ENCODE data around the gene SLC12A7. TPM values are rescaled to one million over a fixed set of nuclear protein-coding genes. Genes with fewer than 3 reads are reported as not detected.

SLC12A7 gene
- total and polyA plus RNA-seq, 12 donors: 36.3 to 208 (median 143) TPM

- intact Hi-C loops (cut with DNase I): loop anchor here in 5 of 10 donors (5.0 to 10.0 kb wide), 5 partner anchors 44 to 211 kb away; partner anchors contain the start of gene NKD2 (in 1 of the 5)
Observed at GRCh38 chr5:1135696-1136525, 24.0 kb upstream of the SLC12A7 start.

GRCh38 chr5:1134478-1134877 lies 22.6 kb upstream of the SLC12A7 start:
- intact Hi-C loops (cut with DNase I): loop anchor here in 4 of 10 donors (5.0 to 10.0 kb wide), 4 partner anchors 42 to 210 kb away; no protein-coding TSS in a partner anchor

More at GRCh38 chr5:1135696-1136525, 24.0 kb upstream of the SLC12A7 start:
- peak in 1 of 2 donors; percentile 18 for DNase-seq
- Histone ChIP-seq H3K9me3 (no peaks in the 10 kb centered on the region), H3K4me3 (no peak overlapping the region), H3K36me3 (no peaks in the 10 kb centered on the region), H3K27me3 (no peaks in the 10 kb centered on the region), H3K27ac (no peak overlapping the region), H3K4me1 (peaks cover 5 to 60% (median 38%) of the 10 kb centered on the region in 9 donors)
- ATAC-seq: no peak
- TF ChIP-seq, protein P1, sequence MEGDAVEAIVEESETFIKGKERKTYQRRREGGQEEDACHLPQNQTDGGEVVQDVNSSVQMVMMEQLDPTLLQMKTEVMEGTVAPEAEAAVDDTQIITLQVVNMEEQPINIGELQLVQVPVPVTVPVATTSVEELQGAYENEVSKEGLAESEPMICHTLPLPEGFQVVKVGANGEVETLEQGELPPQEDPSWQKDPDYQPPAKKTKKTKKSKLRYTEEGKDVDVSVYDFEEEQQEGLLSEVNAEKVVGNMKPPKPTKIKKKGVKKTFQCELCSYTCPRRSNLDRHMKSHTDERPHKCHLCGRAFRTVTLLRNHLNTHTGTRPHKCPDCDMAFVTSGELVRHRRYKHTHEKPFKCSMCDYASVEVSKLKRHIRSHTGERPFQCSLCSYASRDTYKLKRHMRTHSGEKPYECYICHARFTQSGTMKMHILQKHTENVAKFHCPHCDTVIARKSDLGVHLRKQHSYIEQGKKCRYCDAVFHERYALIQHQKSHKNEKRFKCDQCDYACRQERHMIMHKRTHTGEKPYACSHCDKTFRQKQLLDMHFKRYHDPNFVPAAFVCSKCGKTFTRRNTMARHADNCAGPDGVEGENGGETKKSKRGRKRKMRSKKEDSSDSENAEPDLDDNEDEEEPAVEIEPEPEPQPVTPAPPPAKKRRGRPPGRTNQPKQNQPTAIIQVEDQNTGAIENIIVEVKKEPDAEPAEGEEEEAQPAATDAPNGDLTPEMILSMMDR (IDR thresholded peaks at IDR 0.05): no peak
- WGBS, 2 donors: 73 to 76% methylated on average over 27 of the region's 27 CpGs

DNA sequence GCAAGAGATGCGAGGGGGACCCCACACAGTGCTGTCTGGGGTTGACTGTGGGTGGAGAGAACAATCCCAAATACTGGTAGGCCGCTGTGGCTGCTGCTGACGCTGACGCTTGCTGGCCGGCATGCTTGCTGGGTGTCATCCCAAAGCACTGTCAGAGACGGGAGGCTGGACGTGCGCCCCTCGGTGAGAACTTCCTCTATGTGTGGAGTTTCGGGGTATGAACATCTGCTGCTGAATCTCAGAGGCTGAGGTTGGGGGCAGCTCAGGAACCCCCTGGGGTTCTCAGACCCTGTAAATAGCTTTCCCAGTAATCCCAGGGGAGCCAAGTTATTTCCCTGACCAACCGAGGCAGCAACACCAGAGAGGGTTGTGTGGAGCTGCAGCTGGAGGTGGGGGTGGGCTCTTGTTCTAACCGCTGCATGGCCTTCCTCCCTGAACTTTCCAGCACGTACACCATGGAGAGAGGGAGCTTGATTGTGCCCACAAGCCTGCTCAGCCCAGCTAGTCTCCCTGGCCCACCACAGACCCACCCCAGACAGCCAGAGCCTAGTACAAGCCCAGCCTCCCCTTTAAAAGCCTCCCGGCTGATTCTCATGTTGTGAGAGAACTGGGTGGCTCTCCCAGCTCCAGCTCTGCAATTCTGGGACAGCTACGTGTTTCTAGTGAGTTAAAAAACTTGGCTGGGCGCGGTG lies 21.8 kb upstream of the SLC12A7 start:
- 48 to 63% methylated on average over 17 of the region's 17 CpGs for WGBS, 2 donors
- peak in 1 of 2 donors; percentile 48 for DNase-seq
- peak in 7 of 8 donors; percentile 8 to 35 (median 15) for ATAC-seq
- Histone ChIP-seq H3K27me3 (no peaks in the 10 kb centered on the region), H3K4me1 (peaks cover 11 to 72% (median 38%) of the 10 kb centered on the region in 9 donors), H3K9me3 (no peaks in the 10 kb centered on the region), H3K27ac (peak overlapping the region in 5 of 10 donors; percentile 39 to 70 (median 60)), H3K36me3 (no peaks in the 10 kb centered on the region), H3K4me3 (no peak overlapping the region)
- TF ChIP-seq, protein P1 (IDR thresholded peaks at IDR 0.05): no peak
- intact Hi-C loops (cut with DNase I): loop anchor here in 4 of 10 donors (5.0 to 10.0 kb wide), 4 partner anchors 41 to 209 kb away; no protein-coding TSS in a partner anchor

More at GRCh38 chr5:1134478-1134877, 22.6 kb upstream of the SLC12A7 start:
- peaks cover 9 to 64% (median 30%) of the 10 kb centered on the region in 9 donors for H3K4me1 ChIP-seq
- no peaks in the 10 kb centered on the region for H3K27me3 ChIP-seq
- no peak overlapping the region for H3K4me3 ChIP-seq
- ATAC-seq: no peak
- 50 to 55% methylated on average over 14 of the region's 14 CpGs for WGBS, 2 donors
- peak overlapping the region in 3 of 10 donors; percentile 60 to 70 (median 62) for H3K27ac ChIP-seq
- no peaks in the 10 kb centered on the region for H3K36me3 ChIP-seq
- H3K9me3 ChIP-seq: no peaks in the 10 kb centered on the region
- peak in 1 of 2 donors; percentile 4 for DNase-seq
- TF ChIP-seq, protein P1 (IDR thresholded peaks at IDR 0.05): peak in 4 of 9 donors; percentile 20 to 32 (median 27)

DNA sequence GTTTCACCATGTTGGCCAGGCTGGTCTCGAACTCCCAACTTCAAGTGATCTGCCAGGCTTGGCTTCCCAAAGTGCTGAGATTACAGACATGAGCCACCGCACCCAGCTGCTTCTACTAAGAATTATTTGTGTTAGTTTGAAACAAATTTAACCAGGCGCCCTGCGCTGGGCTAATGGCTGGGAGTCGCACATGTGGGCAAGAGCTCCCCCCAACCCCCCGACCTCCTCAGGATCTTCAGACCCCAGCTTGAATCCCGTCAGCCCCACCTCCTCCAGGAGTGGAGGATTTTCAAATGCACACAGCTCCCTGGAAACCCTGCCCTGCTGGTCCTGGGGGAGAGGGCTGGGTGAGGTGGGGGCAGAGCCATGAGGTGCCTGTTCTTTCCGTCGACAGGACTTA lies 21.2 kb upstream of the SLC12A7 start:
- H3K36me3 ChIP-seq: no peaks in the 10 kb centered on the region
- WGBS, 2 donors: 84 to 91% methylated on average over 9 of the region's 9 CpGs
- H3K4me1 ChIP-seq: peaks cover 16 to 77% (median 43%) of the 10 kb centered on the region in 9 donors
- H3K9me3 ChIP-seq: no peaks in the 10 kb centered on the region
- no peaks in the 10 kb centered on the region for H3K27me3 ChIP-seq
- intact Hi-C loops (cut with DNase I): loop anchor here in 4 of 10 donors (5.0 to 10.0 kb wide), 4 partner anchors 41 to 208 kb away; no protein-coding TSS in a partner anchor
- TF ChIP-seq, protein P1 (IDR thresholded peaks at IDR 0.05): no peak
- ATAC-seq: no peak
- no peak overlapping the region for H3K4me3 ChIP-seq
- DNase-seq: no peak
- H3K27ac ChIP-seq: peak overlapping the region in 5 of 10 donors; percentile 39 to 70 (median 60)
